Measurements from ENCODE around the gene CSPG5. TPM values are rescaled to one million over a fixed set of nuclear protein-coding genes. Genes with fewer than 3 reads are reported as not detected.

The CSPG5 gene
- total RNA-seq, 1 donor, result 0.43 TPM

GRCh38 chr3:47566667-47567066, 12.0 kb downstream of the CSPG5 start:
- H3K4me3 ChIP-seq (ENCODE audit: low read depth, low read length), result no peak overlapping the region
- no peak for DNase-seq (ENCODE audit: low read depth)
- TF ChIP-seq CTCF (IDR thresholded peaks at IDR 0.05; ENCODE audit: insufficient read depth, low read depth, low read length), result no peak

GRCh38 chr3:47565734-47566550, 12.7 kb downstream of the CSPG5 start:
- TF ChIP-seq CTCF (IDR thresholded peaks at IDR 0.05; ENCODE audit: insufficient read depth, low read depth, low read length), result no peak
- DNase-seq (ENCODE audit: low read depth), result no peak
- H3K4me3 ChIP-seq (ENCODE audit: low read depth, low read length), result no peak overlapping the region

- H3K4me3 ChIP-seq (ENCODE audit: low read depth, low read length), result no peak overlapping the region
- TF ChIP-seq CTCF (IDR thresholded peaks at IDR 0.05; ENCODE audit: insufficient read depth, low read depth, low read length), result no peak
- DNase-seq (ENCODE audit: low read depth), result no peak
Observed at GRCh38 chr3:47556351-47556750, 22.3 kb downstream of the CSPG5 start.

- TF ChIP-seq CTCF (IDR thresholded peaks at IDR 0.05; ENCODE audit: insufficient read depth, low read depth, low read length), result no peak
- no peak overlapping the region for H3K4me3 ChIP-seq (ENCODE audit: low read depth, low read length)
- no peak for DNase-seq (ENCODE audit: low read depth)
Observed at GRCh38 chr3:47554335-47554734, 24.3 kb downstream of the CSPG5 start.

- no peak for TF ChIP-seq CTCF (IDR thresholded peaks at IDR 0.05; ENCODE audit: insufficient read depth, low read depth, low read length)
- no peak for DNase-seq (ENCODE audit: low read depth)
- H3K4me3 ChIP-seq (ENCODE audit: low read depth, low read length), result no peak overlapping the region
Observed at GRCh38 chr3:47553407-47553806, 25.3 kb downstream of the CSPG5 start.

- DNase-seq (ENCODE audit: low read depth), result peak; percentile 26
- no peak for TF ChIP-seq CTCF (IDR thresholded peaks at IDR 0.05; ENCODE audit: insufficient read depth, low read depth, low read length)
- no peak overlapping the region for H3K4me3 ChIP-seq (ENCODE audit: low read depth, low read length)
Observed at GRCh38 chr3:47542471-47543173, 36.0 kb downstream of the CSPG5 start.

All from fibroblast of villous mesenchyme (primary cell).